SHP77 treated with DMSO at 0.1 percent for 48 hours (cell line): Measurements from ENCODE around the gene PIK3C2G.

Experiments
- DNase-seq: peaks from one replicate; lab custom pipeline; 2025; lab: John Stamatoyannopoulos, UW

Gene PIK3C2G

DNA sequence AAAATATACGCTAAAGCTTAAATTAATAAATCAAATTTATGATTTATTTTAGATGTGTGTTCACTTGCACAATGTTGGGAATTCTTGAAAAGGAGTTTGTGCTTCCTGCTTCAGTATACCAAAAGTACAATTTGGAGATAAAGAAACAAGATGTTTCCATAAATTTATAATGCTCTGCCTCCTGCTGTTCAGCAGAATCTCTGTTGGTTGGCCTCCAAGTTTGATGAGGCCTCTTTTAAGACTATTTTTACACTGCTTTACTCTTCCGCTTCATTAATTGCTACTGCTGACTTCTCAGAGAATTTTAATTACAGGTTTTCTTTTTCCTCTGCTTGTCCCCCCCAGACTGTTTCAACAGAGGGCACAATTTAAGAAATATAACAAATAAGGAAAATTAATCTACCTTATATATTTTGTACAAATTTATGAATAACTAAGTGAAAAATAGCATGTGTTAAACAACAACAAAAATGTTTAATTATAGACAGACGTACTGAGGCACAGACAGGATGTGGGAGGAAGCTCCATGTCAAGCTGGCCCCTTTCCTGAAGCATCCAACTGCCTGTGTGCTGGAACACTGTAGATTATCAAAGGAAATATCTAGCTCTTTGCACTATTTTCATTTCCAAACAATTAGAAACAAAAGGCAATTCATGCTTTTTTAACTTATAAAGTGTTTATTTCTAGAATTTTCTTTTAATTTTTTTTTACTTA is 83.9 kb downstream of the PIK3C2G start:
- DNase-seq = no peak

DNA sequence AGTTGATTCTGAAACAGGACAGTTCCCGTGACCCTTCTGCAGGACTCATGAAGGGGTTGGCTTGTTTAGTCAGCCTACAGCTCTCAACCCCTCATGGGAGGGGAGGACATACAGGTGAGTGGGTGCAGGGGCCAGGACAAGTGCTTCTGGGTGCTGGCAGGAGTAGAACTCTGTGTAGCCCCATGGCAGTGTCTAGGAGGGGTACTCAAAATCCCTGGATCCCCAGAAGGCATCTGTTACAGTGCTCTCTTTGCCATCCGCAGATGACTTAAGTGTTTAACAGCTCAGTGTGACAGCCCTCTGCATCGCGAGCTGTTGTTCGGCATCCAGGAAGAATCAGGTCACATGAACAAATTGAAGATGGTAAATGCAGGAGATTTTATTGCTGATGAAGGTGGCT is 91.0 kb downstream of the PIK3C2G start:
- no peak for DNase-seq

- no peak for DNase-seq
These were observed 94.1 kb downstream of the PIK3C2G start for GRCh38 chr12:18355429-18355828.

- DNase-seq = no peak
These were observed 96.8 kb downstream of the PIK3C2G start for GRCh38 chr12:18358077-18358476.

DNA sequence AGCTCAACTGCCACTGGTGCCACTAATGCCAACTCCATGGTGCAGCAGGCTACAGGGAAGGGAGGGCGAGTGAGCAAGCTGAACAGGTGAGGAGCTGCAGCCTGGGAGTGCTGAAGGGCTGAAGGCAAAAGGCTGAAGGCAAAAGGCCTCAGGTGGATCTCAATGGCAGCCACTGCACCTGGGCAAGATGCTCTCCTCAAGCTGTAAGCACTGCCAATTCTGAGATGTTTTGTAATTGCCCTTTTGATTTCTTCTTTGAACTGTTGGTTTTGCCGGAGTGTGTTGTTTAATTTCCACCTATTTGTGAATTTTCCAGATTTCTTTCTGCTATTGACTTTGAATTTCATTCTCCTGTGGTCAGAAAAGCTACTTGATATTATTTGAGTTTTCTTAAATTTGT is 97.6 kb downstream of the PIK3C2G start:
- DNase-seq = no peak

GRCh38 chr12:18361433-18361832 is 100.1 kb downstream of the PIK3C2G start:
- no peak for DNase-seq

DNA sequence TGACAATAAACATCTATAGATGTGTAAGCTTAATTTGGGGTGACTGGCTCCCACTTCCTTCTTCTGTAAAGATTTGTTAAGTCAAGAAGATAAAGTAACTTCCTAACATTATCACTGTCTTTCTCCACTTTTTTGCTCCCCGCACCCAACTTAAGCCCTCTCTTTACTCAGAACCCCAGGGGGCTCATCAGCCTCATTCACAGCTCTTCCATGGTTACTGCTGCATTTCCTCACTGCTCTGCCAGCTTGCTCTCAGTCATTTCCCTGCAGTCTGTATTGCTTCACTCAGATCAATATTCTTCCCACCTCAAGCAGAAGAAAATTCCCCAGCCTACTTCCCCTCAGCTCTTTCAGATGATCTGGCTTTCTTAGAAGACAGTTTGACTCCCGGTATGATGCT is 102.0 kb downstream of the PIK3C2G start:
- DNase-seq = no peak

GRCh38 chr12:18368594-18368993 is 107.3 kb downstream of the PIK3C2G start:
- DNase-seq = no peak

DNA sequence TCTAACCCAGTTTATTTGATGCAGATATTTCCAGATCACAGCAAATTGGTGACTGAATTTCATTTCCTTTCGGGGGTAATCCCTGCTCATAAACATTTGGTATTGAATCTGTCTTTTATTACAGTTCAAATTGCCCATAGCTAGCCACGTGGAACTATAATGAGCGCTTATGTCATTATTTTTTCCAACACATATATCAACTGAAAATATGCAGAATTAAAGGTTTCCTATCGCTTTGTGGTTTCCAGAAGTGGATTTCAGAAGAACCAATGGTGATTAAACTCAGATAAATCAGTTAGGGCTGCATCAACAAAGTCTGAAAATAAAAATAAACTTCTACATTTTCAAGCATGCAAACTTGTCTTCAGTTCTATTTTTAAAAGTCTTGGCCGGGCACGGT is 111.9 kb downstream of the PIK3C2G start:
- no peak for DNase-seq

GRCh38 chr12:18375131-18375530 is 113.8 kb downstream of the PIK3C2G start:
- no peak for DNase-seq

- no peak for DNase-seq
These were observed 114.3 kb downstream of the PIK3C2G start for GRCh38 chr12:18375583-18375982.

GRCh38 chr12:18382236-18382885 is 121.0 kb downstream of the PIK3C2G start:
- no peak for DNase-seq

DNA sequence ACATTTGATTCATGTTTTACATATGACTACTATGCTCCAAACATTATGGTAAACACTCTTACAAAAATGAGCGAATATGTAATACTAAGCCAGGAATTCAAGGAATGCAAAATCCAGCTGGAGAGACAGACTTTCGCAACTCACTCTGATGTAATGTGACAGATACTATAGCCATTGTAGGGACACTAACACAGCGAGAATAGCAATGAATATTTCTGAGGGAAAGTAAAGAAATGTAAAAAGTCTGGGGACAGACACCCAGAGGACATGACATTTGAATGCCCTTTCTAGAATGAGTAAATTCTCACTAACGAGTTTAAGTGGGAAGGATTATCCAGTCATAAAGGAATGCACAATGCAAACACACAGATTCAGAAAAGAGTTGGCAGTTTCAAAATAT is 121.9 kb downstream of the PIK3C2G start:
- DNase-seq = no peak

DNA sequence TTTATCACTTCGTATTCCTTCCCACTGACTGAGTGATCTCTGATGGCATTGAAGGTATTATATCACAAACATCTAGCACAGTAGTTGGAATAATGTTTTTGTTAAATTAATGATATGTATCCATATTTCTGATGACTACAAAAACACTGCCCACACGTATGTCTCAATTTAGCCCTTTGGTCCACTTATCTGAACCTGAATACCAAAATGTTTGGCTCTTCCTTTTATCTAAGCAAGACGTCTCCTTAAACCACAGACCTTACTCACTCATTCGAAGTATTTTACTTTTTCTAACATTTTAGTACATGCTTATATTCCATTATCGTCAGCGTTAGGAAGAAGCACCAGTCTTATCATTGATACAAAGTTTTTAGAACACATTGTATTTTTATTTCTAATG is 126.4 kb downstream of the PIK3C2G start:
- DNase-seq = no peak

- no peak for DNase-seq
These were observed 128.5 kb downstream of the PIK3C2G start for GRCh38 chr12:18389820-18390219.

DNA sequence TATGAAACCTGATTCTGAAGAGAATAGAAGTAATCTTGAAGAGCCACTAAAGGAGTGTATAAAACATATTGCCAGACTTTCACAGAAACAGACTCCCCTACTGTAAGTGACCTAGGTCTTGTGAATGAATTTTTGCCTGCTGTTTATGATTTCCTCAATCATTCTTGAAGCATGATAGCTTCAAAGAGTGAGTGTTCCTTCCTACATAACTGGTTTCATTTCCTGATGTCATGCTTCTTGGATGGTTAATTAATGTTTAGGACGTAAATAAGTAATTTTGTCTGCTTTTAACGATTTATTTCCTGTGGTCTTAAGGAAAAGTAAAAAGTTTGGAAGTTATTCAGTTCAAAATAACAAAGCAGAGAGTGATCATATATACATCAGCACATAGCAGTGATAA is 129.8 kb downstream of the PIK3C2G start:
- no peak for DNase-seq

DNA sequence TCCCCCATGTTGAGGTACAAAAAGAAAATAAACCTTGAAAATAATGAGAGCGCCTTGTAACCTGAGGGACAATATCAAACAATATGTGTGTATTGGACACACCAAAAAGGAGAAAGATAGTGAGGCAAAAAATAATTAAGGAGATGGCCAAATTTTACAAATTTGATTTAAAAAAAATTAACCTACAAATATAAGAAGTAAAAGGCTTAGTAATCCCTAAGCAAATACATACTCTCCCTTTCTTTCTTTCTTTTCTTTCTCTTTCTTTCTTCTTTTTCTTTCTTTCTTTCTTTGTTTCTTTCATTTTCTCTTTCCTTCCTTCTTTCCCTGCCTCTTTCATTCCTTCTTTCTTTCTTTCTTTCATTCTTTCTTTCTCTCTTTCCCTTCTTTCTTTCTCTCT is 133.4 kb downstream of the PIK3C2G start:
- DNase-seq = no peak

DNA sequence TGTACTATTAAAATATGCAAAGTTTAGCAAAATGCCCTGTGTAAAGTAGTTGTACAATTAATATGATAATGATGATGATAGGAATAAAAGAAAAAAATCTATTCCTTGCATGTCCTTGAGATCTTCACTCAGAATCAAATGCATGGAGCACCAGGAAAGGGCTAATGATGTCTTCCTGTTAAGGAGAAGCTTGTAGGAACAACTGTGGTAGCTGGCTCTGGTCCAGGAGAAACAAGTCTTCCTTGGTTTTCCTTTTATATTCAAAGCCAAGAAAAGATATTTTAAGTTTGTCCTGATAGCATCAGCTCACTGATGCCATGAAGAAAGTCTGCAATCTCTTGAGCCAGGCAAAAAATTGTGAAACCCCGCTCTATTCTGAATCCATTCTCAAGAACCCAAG is 138.9 kb downstream of the PIK3C2G start:
- DNase-seq = no peak

DNA sequence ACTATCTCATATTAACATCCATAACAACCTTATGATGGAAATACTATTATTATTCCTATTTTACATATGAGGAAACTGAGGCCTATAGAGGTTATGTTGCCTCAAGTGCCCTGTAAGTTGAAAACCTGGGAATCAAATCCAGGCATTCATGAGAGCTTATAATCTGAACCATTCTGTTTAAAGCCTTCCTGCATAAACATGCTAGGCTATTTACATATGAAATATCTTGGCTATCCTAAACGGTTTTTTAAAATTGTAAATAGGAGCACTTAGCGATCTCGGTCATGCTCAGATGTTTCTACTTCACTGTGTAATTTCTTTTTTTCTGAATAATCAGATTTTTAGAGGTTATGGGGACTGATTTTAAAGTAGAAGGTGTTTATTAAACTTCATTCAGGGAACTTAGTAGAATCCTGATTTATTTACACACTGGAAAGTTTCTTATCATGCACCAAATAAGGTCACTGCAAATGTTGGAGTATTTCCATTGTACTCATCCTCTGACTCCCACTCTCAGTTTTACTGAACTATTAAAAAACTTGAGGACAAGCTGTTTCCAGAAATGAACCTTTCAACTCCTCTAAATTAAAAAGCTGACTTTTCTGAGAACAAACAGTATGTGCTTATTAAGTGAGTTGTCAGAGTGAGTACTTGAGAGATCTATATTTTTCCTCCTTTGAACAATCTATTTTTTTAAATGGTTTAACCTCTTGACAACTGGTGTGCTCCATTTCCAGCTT is 141.7 kb downstream of the PIK3C2G start:
- no peak for DNase-seq

DNA sequence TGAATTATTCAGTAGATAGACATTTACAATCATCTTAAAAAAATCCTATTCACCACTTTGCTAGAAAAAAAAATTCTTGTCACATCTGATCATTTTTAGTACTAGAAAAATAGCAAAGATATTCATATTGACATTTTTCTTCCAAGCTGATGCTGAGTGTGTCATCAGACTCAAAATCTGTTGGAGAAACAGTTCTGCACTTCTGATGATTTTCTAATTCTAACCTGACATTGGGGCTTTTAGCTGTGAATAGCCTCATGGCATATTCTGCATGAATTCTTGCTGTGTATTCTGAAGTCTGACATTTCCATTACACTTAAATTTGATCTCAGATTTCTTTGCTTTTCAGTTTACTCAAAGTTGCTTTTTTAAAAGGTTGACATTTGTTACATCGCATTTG is 150.1 kb downstream of the PIK3C2G start:
- no peak for DNase-seq

GRCh38 chr12:18414671-18415070 is 153.4 kb downstream of the PIK3C2G start:
- no peak for DNase-seq

GRCh38 chr12:18415227-18415626 is 153.9 kb downstream of the PIK3C2G start:
- DNase-seq = no peak

GRCh38 chr12:18416412-18416811 is 155.1 kb downstream of the PIK3C2G start:
- DNase-seq = no peak
